Uterus (tissue), 4 donors: ENCODE results near the gene CLDN14. TPM values are rescaled to one million over a fixed set of nuclear protein-coding genes. Genes with fewer than 3 reads are reported as not detected.

ENCODE experiments used
- DNase-seq, 2 donors: peaks; one replicate each; pipeline ENCODE4 v3.0.0-alpha.2; 2019 to 2020
- H3K27ac ChIP-seq, 2 donors: fragments of 200-600 bp; sonication (generic); 1 replicate in 1 of 2; 2 replicates in 1 of 2; pipeline ENCODE4 v1.5.1; 2016 to 2018
- H3K27me3 ChIP-seq, 2 donors: fragments of 200-600 bp; sonication (generic); one replicate each; pipeline ENCODE4 v1.5.1; 2018 to 2019; ENCODE audit warnings: control low read depth in 1 of 2
- H3K36me3 ChIP-seq, 2 donors: fragments of 200-600 bp; sonication (generic); one replicate each; pipeline ENCODE4 v1.5.1; 2019; ENCODE audit warnings: control low read depth in 1 of 2
- H3K4me1 ChIP-seq, 2 donors: fragments of 200-600 bp; sonication (generic); one replicate each; pipeline ENCODE4 v1.5.1; 2018 to 2019; ENCODE audit warnings: control low read depth in 1 of 2
- H3K4me3 ChIP-seq, 2 donors: fragments of 200-600 bp; sonication (generic); 1 replicate in 1 of 2; 2 replicates in 1 of 2; pipeline ENCODE4 v1.5.1; 2018 to 2019; ENCODE audit warnings: mild to moderate bottlenecking in 1 of 2
- H3K9me3 ChIP-seq, 2 donors: fragments of 200-600 bp; sonication (generic); one replicate each; pipeline ENCODE4 v1.5.1; 2019; ENCODE audit warnings: control low read depth in 1 of 2
- POLR2A ChIP-seq, 2 donors: fragments of 450-650 bp; IDR thresholded peaks; one replicate each; pipeline ENCODE4 v1.6.1; 2016; ENCODE audit warnings: antibody characterized with exemption in 2 of 2, mild to moderate bottlenecking in 1 of 2, moderate library complexity in 1 of 2
- intact Hi-C: fragments of 100-400 bp; cut with DNase I; formaldehyde crosslinking; loops from one replicate; pipeline ENCODE4 v1.15.1; 2023; ENCODE audit warnings: low total_unique reads
- total RNA-seq, 4 donors: library from RNA; depleted of rRNA in 3 of 4; stranded (reverse); fragments of >200 nt in 3 of 4; gene quantifications; one replicate each; pipeline versions ENCODE4 v1.1.0 to v1.2.4, GENCODE V29; 2014 to 2023
- TF ChIP-seq, protein P1 (sequence below), 4 experiments: fragments of 200-600 bp in 2 of 4; fragments of 450-650 bp in 2 of 4; sonication (generic) in 2 of 4; IDR thresholded peaks; one replicate each; pipeline ENCODE4 v1.5.1; 2016 to 2019; ENCODE audit warnings: antibody characterized with exemption in 4 of 4, mild to moderate bottlenecking in 2 of 4, moderate library complexity in 1 of 4
- donor health status: DM: yes; HTN: yes; CAD: no.

Gene CLDN14
- total RNA-seq, 4 donors from 2014 or later: not detected

DNA sequence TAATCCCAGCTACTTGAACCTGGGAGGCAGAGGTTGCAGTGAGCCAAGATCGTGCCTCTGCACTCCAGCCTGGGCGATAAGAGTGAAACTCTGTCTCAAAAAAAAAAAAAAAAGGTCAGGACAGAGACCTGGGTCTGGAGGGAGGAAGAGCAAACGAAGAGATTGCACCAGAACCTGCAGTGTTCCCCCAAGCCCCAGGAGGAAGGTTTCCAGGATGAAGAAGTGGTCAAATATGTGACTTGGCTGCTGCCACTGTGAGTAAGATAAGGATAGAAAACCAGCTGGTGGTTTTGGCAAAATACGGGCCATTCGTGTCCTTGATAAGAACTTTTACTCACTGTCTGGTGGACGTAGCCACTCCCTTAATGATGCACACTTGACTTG, 42.2 kb downstream of the CLDN14 start:
- TF ChIP-seq, protein P1, sequence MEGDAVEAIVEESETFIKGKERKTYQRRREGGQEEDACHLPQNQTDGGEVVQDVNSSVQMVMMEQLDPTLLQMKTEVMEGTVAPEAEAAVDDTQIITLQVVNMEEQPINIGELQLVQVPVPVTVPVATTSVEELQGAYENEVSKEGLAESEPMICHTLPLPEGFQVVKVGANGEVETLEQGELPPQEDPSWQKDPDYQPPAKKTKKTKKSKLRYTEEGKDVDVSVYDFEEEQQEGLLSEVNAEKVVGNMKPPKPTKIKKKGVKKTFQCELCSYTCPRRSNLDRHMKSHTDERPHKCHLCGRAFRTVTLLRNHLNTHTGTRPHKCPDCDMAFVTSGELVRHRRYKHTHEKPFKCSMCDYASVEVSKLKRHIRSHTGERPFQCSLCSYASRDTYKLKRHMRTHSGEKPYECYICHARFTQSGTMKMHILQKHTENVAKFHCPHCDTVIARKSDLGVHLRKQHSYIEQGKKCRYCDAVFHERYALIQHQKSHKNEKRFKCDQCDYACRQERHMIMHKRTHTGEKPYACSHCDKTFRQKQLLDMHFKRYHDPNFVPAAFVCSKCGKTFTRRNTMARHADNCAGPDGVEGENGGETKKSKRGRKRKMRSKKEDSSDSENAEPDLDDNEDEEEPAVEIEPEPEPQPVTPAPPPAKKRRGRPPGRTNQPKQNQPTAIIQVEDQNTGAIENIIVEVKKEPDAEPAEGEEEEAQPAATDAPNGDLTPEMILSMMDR (IDR thresholded peaks at IDR 0.05): no peak
- TF ChIP-seq POLR2A (IDR thresholded peaks at IDR 0.05): no peak
- Histone ChIP-seq H3K4me3 (no peak overlapping the region), H3K27ac (no peak overlapping the region), H3K36me3 (no peaks in the 10 kb centered on the region), H3K9me3 (no peaks in the 10 kb centered on the region), H3K4me1 (no peaks in the 10 kb centered on the region), H3K27me3 (no peaks in the 10 kb centered on the region)
- DNase-seq: peak in 1 of 2 donors; percentile 23
- intact Hi-C loops: no loop called here

DNA sequence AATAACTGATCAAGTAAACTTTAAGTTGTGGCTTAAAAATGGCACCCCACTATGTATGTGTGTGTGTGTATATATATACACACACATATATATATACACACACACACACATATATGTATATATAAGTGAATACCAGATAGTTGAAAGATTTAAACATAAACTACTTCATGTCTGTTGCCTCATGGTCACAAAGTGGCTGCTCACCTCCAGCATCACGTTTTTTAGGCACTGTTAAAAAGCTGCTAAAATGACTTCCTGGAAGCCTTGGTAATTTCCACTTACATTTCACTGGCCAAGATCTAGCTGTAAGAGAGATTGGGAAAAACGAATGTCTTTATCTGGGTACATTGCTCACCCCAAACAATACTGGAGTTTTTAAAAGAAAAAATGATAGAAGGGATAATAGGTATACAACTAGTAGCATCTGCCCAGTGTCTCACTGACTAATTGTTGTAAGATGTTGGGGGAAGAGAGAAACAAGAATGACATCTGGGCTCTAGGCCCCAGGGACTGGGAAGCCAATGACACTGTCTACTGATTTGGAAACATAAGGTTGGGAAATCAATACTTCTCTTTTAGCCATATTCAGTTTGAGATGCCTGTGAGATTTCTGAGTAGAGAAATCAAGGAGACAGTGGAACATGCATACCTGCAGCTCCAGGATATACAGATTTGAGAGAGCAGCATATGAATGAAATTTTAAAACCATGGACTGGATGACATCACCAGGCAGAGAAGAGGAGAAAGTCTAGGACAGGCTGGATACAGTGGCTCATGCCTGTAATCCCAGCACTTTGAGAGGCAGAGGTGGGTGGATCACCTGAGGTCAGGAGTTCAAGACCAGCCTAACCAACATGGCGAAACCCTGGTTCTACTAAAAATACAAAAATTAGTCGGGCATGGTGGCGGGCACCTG, 42.8 kb downstream of the CLDN14 start:
- Histone ChIP-seq H3K4me3 (no peak overlapping the region), H3K27ac (no peak overlapping the region), H3K4me1 (no peaks in the 10 kb centered on the region), H3K27me3 (no peaks in the 10 kb centered on the region), H3K36me3 (no peaks in the 10 kb centered on the region), H3K9me3 (no peaks in the 10 kb centered on the region)
- DNase-seq: no peak
- intact Hi-C loops: no loop called here
- TF ChIP-seq, protein P1 (IDR thresholded peaks at IDR 0.05): no peak
- TF ChIP-seq POLR2A (IDR thresholded peaks at IDR 0.05): no peak

DNA sequence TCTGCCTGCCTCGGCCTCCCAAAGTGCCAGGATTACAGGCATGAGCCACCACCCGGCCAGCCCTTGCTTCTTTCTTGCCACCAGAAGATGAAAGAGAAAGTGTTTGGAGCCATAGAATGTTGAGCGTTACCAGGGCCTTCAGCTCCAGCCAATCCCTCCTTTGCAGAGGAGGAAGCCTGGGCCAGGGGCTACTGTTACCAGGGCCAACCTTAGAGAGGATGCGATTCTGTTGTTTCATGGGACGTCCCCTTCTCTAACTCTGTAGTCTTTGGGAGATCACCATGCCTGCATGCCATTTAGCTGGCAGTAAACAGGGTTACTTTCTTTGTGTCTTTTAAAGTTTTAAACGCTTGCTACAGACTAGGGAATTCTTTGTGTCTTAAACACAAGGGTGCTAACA, 45.8 kb downstream of the CLDN14 start:
- H3K4me1 ChIP-seq: no peaks in the 10 kb centered on the region
- intact Hi-C loops: no loop called here
- H3K9me3 ChIP-seq: no peaks in the 10 kb centered on the region
- no peaks in the 10 kb centered on the region for H3K27me3 ChIP-seq
- no peak overlapping the region for H3K4me3 ChIP-seq
- DNase-seq: no peak
- no peak overlapping the region for H3K27ac ChIP-seq
- TF ChIP-seq POLR2A (IDR thresholded peaks at IDR 0.05): no peak
- H3K36me3 ChIP-seq: no peaks in the 10 kb centered on the region

DNA sequence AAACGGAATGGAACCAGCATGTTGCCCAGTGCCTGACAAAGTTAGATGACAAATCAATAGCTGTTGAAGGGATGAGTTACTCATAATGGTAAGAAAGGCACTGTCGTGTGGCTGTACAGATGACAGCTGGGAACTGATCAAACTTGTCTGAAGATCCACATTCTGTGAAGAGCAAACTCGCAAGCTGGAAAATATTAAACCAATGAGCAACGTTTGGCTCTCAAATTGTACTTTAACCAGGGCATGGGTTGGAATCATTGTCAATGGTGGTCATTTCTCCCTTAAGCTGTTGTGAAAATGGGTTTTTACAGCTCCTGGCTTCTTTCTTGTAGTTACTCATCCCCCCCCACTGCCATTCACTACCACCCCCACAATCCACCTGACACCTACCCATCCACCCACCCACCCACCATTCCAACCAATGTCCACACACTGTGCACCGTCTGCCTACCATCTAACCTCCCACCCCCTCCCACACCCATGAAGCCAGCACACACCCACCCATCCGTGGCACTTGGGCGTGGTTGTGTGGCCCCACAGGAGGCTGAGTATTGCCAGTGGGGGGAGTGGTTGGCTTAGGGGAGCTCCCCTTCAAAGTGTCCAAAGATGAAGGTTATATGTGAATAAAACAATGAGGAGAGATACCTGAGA, 46.7 kb downstream of the CLDN14 start:
- H3K9me3 ChIP-seq: no peaks in the 10 kb centered on the region
- H3K4me3 ChIP-seq: no peak overlapping the region
- no peak overlapping the region for H3K27ac ChIP-seq
- intact Hi-C loops: no loop called here
- no peak for DNase-seq
- TF ChIP-seq POLR2A (IDR thresholded peaks at IDR 0.05): no peak
- TF ChIP-seq, protein P1 (IDR thresholded peaks at IDR 0.05): no peak
- H3K4me1 ChIP-seq: no peaks in the 10 kb centered on the region
- H3K27me3 ChIP-seq: no peaks in the 10 kb centered on the region
- no peaks in the 10 kb centered on the region for H3K36me3 ChIP-seq

DNA sequence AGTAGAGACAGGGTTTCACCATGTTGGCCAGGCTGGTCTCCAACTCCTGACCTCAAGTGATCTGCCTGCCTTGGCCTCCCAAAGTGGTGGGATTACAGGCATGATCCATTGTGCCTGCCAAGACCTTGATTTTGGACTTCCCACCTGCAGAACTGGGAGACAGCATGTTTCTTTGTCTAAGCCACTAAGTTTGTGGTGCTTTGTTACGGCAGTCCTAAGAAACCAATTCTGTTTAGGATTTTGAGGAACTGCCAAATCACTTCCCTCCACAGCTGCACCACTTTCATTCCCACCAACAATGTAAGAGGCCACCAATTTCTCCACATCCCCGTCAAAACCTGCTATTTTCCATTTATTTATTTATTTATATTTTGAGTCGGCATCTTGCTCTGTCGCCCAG, 48.7 kb downstream of the CLDN14 start:
- DNase-seq: no peak
- Histone ChIP-seq H3K4me1 (no peaks in the 10 kb centered on the region), H3K27me3 (no peaks in the 10 kb centered on the region), H3K4me3 (no peak overlapping the region), H3K9me3 (no peaks in the 10 kb centered on the region), H3K27ac (no peak overlapping the region), H3K36me3 (no peaks in the 10 kb centered on the region)
- TF ChIP-seq POLR2A (IDR thresholded peaks at IDR 0.05): no peak
- TF ChIP-seq, protein P1 (IDR thresholded peaks at IDR 0.05): no peak
- intact Hi-C loops: no loop called here
